GM06990 (cell line): ENCODE results near the gene ADK.

ENCODE experiments used
- DNase-seq: peaks from one replicate; pipeline ENCODE4 v3.0.0-alpha.2; 2011; ENCODE audit not compliant: insufficient read length; ENCODE audit errors: extremely low read depth
- H3K27me3 ChIP-seq: replicated peaks from 2 replicates; pipeline ENCODE4 v1.6.0; 2011; ENCODE audit warnings: low read length; ENCODE audit not compliant: control insufficient read depth, insufficient read depth
- H3K36me3 ChIP-seq: 2 replicates; pipeline ENCODE4 v1.5.1; 2011; ENCODE audit warnings: low read length; ENCODE audit not compliant: control insufficient read depth, insufficient read depth
- H3K4me3 ChIP-seq: replicated peaks from 2 replicates; pipeline ENCODE4 v1.5.1; 2011; ENCODE audit warnings: low read depth, mild to moderate bottlenecking, control low read depth, low read length
- CTCF ChIP-seq: IDR thresholded peaks from 2 replicates; pipeline ENCODE4 v1.5.1; 2011; ENCODE audit warnings: low read length, control low read depth, mild to moderate bottlenecking, inconsistent platforms; ENCODE audit not compliant: insufficient read depth, poor library complexity, severe bottlenecking

ADK gene

GRCh38 chr10:74381291-74381853 is 230.4 kb downstream of the ADK start:
- no peak for TF ChIP-seq CTCF

GRCh38 chr10:74382663-74383062 is 231.6 kb downstream of the ADK start:
- Histone ChIP-seq H3K4me3 (no peak overlapping the region), H3K36me3 (no peaks in the 10 kb centered on the region), H3K27me3 (no peaks in the 10 kb centered on the region)
- no peak for DNase-seq
- TF ChIP-seq CTCF: no peak

More at GRCh38 chr10:74381291-74381853, 230.4 kb downstream of the ADK start:
- no peak for DNase-seq
- Histone ChIP-seq H3K27me3 (no peaks in the 10 kb centered on the region), H3K36me3 (no peaks in the 10 kb centered on the region), H3K4me3 (no peak overlapping the region)

GRCh38 chr10:74383642-74384041 is 232.6 kb downstream of the ADK start:
- Histone ChIP-seq H3K4me3 (no peak overlapping the region), H3K27me3 (no peaks in the 10 kb centered on the region), H3K36me3 (no peaks in the 10 kb centered on the region)
- DNase-seq: no peak
- TF ChIP-seq CTCF: no peak

GRCh38 chr10:74384615-74385183 is 233.7 kb downstream of the ADK start:
- Histone ChIP-seq H3K4me3 (no peak overlapping the region), H3K27me3 (no peaks in the 10 kb centered on the region), H3K36me3 (no peaks in the 10 kb centered on the region)
- peak; percentile 9 for DNase-seq
- no peak for TF ChIP-seq CTCF

- H3K27me3 ChIP-seq: no peaks in the 10 kb centered on the region
- no peaks in the 10 kb centered on the region for H3K36me3 ChIP-seq
- no peak overlapping the region for H3K4me3 ChIP-seq
- DNase-seq: no peak
- TF ChIP-seq CTCF: no peak
These were observed 237.8 kb downstream of the ADK start for GRCh38 chr10:74388801-74389200.

- no peak for DNase-seq
- Histone ChIP-seq H3K36me3 (no peaks in the 10 kb centered on the region), H3K27me3 (no peaks in the 10 kb centered on the region), H3K4me3 (no peak overlapping the region)
- no peak for TF ChIP-seq CTCF
These were observed 240.8 kb downstream of the ADK start for GRCh38 chr10:74391786-74392185.
